GM12892 (cell line): ENCODE results near the gene MEG3.

Experiments
- POLR2A ChIP-seq: IDR thresholded peaks from 2 replicates; pipeline ENCODE4 v1.6.1; 2011; ENCODE audit warnings: low read depth, low read length, control low read depth
- POLR2AphosphoS5 ChIP-seq: IDR thresholded peaks from 2 replicates; pipeline ENCODE4 v1.6.1; 2011; ENCODE audit warnings: low read depth, low read length, control low read depth
- TAF1 ChIP-seq: IDR thresholded peaks from 2 replicates; pipeline ENCODE4 v1.6.1; 2011; ENCODE audit warnings: low read depth, mild to moderate bottlenecking, control low read depth, low read length, borderline replicate concordance

DNA sequence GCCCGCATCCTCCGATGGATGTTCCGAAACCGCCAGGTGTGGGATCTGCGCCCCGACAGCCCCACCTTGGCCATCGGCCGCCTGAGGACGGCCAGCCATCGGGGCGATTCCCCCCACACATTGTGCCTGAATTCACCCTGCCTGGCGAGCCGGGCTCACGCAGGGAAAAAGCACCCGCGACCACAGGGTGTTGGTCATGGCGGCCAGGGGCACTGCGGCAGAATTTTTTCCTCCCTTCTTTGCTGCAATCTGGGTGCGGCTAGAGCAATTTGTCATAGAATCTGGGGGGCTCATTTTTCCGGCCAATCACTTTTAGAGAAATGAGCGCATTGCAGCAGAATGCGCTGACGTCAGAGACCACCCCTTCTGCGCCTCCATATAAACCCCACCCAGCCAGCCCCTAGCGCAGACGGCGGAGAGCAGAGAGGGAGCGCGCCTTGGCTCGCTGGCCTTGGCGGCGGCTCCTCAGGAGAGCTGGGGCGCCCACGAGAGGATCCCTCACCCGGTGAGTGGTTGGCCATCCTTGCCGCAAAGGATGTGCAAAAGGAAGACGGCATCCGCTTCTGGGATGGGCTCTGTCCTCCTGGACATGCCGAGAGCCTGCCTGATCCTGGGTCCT is at the start of gene MEG3:
- TF ChIP-seq TAF1 (no peak), POLR2A (no peak), POLR2AphosphoS5 (no peak)
